GM19328 (cell line): ENCODE measurements around the gene G6PC3.

ENCODE experiments used
- ATAC-seq: cut with Tn5 transposase; IDR thresholded peaks from one replicate; pipeline ENCODE4 v1.9.1; 2021; ENCODE audit warnings: mild to moderate bottlenecking, moderate library complexity; ENCODE audit not compliant: unreplicated experiment

The G6PC3 gene

DNA sequence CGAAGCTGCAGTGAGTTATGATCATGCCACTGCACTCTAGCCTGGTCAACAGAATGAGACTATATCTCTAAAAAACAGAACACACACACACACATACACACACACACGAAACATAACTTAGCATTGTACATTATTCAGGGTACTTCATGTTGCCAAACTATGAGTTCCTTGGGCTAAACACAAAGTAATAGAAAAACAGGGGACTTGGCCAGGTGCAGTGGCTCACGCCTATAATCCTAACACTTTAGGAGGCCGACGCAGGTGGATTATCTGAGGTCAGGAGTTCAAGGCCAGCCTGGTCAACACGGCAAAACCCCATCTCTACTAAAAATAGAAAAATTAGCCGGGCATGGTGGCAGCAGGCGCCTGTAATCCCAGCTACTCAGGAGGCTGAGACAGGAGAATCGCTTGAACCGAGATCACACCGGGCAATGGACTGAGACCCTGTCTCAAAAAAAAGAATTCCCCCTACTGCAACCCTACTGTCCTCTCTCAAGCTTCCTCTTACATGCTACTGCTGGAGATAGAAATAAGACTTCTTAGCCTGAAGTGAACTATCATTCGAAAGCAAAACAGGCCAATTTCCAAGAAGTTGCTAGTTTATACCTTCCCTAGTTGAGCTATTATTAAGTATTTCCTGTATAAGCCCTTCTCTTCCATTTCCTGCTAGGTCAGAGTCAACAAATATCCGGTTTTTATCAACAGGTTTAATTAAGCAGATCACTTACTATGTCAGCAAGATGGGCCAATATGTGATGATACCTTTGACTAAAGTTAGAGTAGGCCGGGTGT lies 11.2 kb upstream of the G6PC3 start:
- no peak for ATAC-seq

DNA sequence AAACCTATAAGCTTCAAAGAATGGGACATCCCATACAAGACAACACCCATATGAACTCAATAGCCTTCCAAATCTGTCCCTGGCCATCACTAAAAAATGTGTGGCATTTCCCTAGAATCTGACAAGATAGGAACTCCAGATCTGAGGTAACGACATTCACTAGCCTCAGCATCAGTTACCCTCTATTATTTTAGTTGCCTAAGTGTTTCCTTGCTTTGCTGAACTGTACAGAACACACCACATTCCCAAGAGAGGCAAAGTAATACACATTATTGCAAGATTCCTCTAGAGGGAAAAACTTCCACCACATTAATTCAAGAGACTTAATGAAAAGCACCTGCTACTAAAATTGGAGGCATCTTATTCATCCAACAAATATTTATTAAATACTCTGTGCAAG lies 9.1 kb upstream of the G6PC3 start:
- ATAC-seq, result no peak

DNA sequence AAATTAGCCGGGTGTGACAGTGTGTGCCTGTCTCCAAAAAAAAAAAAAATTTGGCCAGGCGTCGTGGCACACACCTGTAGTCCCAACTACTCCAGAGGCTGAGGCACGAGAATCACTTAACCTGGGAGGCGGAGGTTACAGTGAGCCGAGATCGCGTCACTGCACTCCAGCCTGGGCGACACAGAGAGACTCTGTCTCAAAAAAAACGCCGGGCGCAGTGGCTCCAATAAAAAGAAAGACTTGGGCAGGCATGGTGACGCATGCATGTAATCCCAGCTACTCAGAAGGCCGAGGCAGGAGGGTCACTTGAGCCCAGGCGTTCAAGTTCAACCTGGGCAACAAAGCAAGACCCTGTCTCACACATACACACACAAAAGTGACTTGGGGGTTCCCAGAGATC lies 7.7 kb upstream of the G6PC3 start:
- ATAC-seq, result no peak

DNA sequence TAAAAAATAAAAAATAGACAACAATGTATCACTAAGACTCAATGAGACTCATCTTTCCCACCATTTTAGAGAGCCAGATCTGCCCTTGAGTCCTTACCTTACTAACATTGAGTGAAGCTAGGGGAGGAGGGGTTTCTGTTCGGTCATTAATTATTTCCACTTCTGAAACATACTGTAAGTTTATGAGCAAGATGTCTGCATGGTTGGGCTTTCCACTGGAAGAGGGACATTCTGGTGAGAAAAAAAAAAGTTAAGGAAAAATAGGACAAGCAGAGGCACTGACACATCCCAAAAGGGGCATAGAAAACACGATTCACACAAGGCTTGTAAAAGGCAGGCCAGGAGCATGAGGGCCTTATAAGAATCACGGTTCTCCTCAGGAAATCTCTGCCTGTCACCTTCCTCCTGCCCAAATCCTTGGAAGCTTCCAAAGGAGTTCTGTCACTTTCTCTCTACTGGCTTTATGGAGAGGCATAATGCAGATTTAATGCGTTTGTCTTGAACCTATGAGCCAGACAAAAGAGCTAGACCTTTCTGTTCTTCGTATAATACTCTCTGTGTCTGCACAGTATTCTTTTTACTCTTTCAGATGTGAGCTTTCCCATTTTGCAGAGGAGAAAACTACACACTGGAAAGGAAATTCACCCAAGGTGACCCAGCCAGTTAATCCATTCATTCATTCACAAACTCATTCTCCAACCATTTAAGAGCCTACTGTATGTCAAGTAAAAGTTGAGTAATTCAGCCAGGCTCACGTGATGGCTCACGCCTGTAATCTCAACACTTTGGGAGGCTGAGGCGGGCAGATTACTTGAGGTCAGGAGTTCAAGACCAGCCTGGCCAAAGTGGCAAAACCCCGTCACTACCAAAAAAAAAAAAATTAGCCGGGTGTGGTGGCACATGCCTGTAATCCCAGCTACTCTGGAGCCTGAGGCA lies 6.6 kb upstream of the G6PC3 start:
- no peak for ATAC-seq

DNA sequence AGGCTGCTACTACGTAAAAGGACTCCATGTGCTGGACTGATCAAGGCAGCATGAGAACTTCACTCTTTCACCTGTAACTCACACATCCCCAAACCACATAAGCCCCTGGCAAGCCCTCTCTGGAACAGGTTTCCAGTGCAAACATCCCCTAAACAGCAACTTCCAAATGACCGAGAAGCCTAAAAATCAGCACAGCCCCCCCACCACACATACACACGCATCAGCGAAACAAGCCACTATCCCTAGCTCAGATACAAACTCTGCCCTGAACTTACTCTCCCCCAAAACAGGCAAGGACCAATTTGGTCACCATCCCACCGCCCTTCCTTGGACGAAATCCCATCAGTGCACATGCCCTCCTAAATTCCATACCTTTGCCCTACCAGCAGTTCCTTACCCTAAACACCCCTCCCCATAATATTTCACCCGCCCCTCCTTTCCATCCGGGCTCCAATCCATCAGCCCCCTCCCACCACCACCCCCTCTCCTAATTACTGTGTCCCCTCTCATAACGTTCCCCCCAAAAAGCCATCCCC lies 4.8 kb upstream of the G6PC3 start:
- no peak for ATAC-seq

DNA sequence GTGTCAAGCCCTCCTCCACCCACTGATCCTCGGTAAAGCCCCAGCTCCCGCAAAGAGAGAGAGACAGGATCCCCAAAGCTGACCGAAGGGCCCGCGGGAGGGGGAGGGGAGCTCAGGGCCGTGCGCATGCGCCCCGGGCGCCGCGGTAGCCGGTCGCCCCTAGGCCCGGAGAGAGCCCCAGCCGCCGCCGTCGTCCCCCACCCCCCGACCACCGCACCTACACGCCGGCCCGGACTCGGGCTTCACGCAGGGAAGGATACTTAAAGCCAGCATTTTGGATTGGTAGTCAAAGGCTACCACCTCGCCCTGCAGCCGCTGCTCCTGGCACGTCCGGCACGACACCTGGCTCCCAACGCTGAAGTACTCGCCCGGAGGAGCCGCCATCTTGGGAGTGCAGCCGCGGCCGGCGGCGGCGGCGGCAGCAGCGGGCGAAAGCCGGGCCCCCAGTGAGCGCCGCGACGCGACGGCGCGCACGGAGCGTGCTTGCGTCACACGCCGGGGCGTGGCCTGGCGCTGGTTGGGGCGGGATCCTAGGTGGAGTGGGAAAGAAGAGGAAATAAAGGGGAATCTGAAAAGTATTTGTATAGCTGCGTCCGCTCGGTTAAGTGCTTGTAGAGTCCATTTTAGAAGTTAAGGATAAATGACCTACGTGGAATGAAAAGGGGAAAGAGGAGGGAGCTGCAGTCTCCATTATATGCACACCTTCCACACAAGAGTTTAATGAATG lies 4.2 kb upstream of the G6PC3 start, which contains the start of gene LSM12:
Gene LSM12, minus strand, starts transcription at position 468 of the 727 bp plus-strand sequence. Its CDS starts 84 bp downstream, at position 384.
- ATAC-seq, result peak; percentile 64

DNA sequence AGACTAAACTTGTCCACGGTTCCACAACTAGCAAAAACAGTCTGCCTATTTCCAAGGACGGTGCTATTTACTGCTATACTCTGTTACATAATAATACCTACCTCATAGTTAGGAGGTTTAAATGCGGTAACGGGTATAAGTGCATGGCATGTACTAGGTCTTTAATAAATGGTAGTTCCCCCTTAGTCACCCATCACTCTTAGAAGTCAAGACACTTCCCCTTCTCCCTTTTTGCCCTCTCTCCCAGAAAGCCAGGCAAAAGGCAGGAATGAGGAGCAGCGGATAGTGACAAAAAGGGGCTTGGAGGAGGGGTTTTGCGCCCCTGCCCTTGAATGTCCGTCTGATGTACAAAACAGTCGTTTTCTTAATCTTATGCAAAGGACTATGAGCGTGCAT lies 3.0 kb upstream of the G6PC3 start:
- ATAC-seq, result no peak

DNA sequence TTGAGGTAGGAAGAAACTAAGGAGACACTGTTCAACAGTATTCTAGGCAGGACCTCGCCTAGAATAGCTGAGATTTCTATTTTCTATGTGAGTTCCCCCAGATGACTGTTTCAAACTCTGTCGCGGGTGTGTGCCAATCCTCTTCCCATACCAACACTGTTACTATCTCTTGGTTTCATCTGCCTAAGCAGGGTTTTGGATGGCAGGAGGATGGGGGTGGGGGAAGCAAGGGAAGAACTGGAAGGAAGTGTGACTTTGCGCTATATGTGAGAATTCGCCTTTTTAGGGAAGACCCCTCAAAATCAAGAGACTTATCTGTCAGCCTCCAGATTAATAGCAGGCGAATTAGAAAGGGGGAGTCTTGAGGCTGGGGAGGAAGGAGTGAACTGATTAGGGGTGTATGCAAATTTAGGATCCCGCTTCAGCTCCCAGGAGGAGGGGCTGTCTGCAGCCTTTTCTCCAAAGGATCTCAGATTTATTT lies 521 bp upstream of the G6PC3 start:
- no peak for ATAC-seq

DNA sequence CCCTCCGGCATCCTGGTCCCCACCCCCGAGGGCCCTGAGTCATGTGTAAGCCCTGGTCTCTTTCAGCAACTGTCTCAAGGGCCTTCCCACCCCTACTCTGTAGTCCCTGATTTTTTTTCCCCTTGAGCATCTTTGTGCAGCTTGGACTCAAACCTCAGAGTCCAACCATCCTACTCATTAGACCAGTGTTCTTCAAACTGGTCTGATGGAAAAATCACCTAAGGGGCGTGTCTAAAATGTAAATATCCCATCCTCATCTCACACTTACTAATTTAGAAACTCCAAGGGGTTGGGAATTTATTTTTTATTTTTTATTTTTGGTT lies 624 bp downstream of the G6PC3 start:
- ATAC-seq, result no peak

DNA sequence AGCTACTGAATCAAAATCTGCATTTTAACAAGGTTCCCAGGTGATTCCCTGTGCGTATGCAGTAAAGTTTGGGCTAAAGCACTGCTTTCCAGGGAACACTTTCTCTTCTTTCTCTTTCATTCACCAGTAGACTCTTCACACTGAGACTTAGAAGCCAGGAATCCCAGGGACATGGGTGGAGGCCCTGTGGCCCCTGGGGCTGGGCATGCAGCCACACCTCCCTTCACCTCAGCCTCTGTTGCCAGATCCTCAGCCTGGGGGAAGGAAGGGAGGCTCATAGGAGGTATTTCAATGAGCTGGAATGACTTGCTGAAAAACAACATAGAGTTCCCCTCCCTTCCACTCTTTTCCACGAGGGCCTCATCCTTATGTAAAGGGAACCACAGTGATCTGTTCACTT lies 1.2 kb downstream of the G6PC3 start:
- no peak for ATAC-seq

DNA sequence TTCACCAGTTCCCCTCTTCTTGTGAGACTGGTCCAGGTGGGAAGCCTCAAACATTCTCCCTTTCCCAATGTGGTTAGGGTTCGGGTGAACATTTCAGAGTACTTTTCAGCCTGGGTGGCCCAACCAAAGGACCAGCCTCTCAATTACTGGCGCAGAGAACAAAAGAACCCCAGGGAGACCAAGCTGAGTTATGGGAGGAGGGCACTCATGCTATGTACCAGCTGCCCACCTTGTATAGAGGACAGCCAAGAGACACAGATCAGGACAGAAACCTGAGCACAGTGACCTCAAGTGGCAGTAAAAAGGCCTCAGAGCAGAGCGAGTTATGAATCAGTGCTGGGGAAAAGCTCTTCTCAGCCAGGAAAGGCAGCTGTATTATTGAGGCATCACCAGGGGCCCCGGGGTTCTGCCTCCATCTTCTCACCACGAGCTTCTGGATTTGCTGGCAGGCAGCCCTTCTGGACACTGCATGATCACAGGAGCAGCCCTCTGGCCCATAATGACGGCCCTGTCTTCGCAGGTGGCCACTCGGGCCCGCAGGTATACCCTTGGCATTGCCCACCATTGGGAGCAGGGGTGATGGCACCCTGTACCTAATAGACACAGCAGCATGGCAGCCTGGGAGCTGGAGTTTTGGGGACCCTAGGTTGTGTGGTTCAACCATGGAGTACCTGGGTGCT lies 3.8 kb downstream of the G6PC3 start:
- no peak for ATAC-seq

DNA sequence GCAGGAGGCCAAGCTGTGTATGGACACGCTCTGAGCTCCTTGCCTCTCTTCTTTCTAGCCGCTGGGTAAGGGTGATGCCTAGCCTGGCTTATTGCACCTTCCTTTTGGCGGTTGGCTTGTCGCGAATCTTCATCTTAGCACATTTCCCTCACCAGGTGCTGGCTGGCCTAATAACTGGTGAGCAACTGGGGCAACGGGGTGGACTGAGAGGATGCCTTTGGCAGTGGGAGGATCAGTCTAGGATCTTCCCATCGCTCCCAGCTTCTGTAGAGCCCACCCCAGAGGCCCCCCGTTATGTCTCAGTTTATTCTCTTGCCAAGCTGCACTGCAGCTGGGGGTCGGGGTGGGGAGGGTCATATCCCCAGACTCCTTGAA lies 4.4 kb downstream of the G6PC3 start:
- no peak for ATAC-seq

DNA sequence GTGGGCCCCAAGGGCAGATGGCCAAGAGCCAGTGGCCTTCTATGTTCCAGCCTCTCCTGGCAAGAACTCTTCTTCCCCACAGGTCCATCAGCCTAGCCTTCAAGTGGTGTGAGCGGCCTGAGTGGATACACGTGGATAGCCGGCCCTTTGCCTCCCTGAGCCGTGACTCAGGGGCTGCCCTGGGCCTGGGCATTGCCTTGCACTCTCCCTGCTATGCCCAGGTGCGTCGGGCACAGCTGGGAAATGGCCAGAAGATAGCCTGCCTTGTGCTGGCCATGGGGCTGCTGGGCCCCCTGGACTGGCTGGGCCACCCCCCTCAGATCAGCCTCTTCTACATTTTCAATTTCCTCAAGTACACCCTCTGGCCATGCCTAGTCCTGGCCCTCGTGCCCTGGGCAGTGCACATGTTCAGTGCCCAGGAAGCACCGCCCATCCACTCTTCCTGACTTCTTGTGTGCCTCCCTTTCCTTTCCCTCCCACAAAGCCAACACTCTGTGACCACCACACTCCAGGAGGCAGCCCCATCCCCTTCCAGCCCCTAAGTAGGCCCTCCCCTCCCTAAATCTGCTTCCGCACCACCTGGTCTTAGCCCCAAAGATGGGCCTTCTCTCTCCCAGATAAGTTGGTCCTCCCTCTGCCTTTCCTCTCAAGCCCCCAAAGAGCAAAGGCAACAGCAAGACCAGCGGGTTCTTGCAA lies 5.2 kb downstream of the G6PC3 start:
- no peak for ATAC-seq

DNA sequence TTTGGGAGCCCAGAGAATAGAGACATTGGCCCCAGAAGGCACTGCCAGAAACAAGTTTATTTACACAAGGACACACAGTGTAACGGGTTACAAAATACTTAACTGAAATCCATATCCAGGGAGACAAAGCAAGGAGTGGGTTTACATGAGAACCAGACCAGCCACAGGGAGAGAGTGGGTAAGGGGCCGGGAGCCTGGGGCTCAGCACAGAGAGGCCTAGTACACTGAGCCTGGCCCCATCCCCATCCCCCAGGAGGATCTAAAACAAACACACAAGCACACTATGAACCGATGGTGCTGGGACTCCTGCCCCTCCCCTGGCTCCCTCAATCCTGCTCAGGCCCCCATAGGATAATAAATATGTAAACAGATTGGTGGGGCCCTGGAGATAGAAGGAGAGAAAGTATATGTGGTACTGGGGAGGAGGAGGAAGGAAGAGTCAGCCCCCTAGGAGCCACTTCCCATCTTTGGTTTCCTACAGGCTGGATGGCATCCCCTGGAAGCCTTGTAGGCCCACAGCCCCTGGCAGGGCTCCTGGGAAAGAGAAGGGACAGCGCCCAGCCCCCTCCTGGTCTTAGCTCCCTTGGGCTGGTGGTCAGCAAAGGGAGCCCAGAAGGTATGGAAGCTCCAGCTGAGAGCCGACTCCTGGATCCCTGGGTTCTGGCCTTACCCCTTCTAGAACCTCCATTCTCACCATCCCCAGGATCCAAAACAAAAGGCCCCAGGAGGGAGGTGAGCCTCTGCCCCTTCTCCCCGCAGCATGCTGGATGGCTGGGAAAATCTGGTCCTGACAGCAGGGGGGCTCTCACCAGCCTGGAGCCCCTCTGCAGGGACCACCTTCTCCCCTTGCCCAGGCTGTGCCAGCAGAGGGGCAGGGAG lies 6.4 kb downstream of the G6PC3 start:
- no peak for ATAC-seq

DNA sequence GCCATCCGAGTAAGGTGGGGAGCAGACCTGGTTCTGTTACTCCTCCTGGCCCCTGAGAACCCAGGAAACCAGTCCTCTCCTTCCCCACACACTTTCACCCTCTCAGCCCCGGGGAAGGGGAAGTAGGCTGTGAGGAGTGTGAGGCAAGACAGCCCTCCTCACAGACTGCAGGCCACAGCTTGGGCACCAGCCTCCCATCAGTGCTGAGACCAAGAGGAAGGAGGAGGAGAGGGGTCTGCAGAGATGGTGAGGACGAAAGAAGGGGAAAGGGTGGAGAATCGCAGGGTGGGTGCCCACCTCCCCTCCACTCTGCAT lies 7.0 kb downstream of the G6PC3 start:
- ATAC-seq, result no peak

DNA sequence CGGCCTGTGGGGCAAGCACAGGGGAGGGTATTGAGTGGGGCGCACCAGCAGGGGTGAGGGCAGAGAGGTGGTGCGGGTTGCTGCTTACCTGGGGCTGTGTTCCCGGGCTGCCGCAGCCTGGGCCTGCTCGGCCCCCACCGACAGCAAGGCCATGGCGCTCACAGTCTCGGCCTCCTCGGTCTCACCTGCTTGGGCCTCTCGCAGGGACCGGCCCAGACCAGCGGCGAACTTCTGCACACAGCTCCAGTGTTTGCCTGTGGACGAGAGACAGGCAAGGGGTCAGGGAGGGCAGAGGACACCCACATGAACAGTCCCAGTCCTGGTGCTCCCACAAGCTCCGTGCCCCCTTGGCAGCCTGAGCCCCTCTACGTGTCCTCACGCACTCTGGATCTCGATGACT lies 7.9 kb downstream of the G6PC3 start:
- ATAC-seq, result no peak

DNA sequence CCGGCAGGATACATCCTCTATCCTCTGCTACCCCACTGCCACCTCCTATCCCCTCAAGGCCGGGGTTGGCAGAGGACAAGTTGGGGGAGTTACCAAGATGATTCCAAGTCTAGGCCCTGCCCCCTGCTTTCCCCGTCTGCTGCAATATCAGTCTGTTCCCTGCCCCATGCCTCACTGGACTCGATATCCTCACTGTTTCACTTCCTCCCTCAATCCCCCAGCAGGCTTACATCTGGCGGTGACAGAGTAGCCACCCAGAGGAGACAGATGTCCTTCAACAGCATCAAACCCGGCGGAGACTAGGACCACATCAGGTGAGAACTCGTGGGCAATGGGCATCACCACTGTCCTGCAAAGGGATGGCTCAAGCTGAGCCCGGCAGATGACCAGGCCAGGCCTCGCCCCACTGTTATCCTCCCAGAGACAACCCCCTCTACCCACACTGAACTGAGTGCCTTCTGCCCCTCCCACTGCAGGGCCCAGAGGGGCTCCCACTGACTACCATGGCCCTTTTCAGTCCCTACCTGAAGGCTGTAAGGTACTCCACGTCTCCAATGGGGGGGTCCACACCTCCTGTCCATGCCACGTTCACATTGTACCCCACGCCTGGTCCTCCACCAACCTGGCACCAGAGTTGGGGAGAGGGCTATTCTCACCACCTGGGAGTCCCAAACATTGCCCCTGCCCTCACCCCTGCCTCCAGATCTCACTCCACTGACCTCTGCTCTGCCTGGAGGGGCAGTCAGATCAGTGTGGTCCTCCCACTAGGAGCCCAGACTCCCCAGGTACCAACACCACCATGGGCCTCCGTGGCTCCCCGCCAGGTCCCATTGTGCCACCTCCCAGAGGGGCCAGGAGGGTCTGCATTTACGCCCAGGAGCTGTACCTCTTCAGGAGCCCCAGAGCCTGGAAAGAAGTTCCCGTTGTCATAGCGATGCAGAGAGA lies 9.6 kb downstream of the G6PC3 start:
- ATAC-seq, result no peak

DNA sequence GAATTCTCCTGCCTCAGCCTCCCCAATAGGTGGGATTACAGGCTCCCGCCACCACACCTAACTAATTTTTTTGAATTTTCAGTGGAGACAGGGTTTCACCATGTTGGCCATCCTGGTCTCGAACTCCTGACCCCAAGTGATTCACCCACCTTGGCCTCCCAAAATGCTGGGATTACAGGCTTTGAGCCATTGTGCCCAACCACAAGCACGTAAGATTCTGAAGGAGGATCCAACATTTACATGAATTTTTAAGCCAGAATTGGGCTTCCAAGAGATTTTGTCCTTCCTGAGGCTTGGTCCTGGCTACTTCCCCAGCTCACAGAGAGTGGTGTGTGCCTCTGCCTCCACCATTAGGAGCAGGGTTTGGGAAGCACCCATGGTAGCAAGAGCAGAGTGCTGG lies 11.1 kb downstream of the G6PC3 start:
- ATAC-seq, result no peak
